K562 (cell line): Measurements from ENCODE around the gene CELSR1. TPM values are rescaled to one million over a fixed set of nuclear protein-coding genes. Genes with fewer than 3 reads are reported as not detected.

Experiments used
- ATAC-seq: fragments of 200-7000 bp; cut with Tn5 transposase; 3 replicates; pipeline ENCODE4 v1.9.1; 2020; ENCODE audit warnings: moderate library complexity
- BruUV-seq: library from RNA; stranded (reverse); fragments of 400-500 nt; replicated peaks from 2 replicates; lab custom pipeline; 2021; lab: Mats Ljungman, UMichigan
- CTCF ChIA-PET: fragments of 300-600 bp; formaldehyde crosslinking; extraction: SDS; loops from one replicate; lab custom pipeline; 2021; ENCODE audit warnings: low intra/inter-chr PET ratio; lab: Yijun Ruan, JAX
- POLR2A ChIA-PET: fragments of 300-600, 350-650 bp; sonication (Branson Sonifier 250); formaldehyde crosslinking; extraction: SDS; loops from one replicate; lab custom pipeline; 2021; ENCODE audit warnings: antibody characterized with exemption, inconsistent platforms; lab: Yijun Ruan, JAX
- DNase-seq, 4 experiments: peaks; one replicate each; pipeline versions ENCODE4 v3.0.0 to v3.0.0-alpha.2; 2011 to 2018; ENCODE audit warnings: low spot score in 3 of 4, mixed read lengths in 3 of 4; ENCODE audit errors: extremely low read depth in 1 of 4
- FAIRE-seq: peaks from 2 replicates; lab custom pipeline; 2011; peaks lifted over from hg19 to GRCh38; lab: Jason Lieb, UNC
- H2AFZ ChIP-seq: 2 replicates; pipeline ENCODE4 v1.6.0; 2011; ENCODE audit warnings: low read depth, low read length, control low read depth, inconsistent platforms
- H3K27ac ChIP-seq: fragments of 200-600 bp; 3 replicates; pipeline ENCODE4 v1.8.0; 2011; ENCODE audit warnings: low read depth, mild to moderate bottlenecking, control low read depth, inconsistent platforms, low read length, moderate library complexity, mixed read lengths; ENCODE audit errors: extremely low read depth
- H3K27me3 ChIP-seq, 2 experiments: fragments of 300-600 bp in 1 of 2; 2 replicates in 1 of 2; 3 replicates in 1 of 2; pipeline versions ENCODE4 v1.6.0 to v1.8.0; 2011; ENCODE audit warnings: inconsistent platforms in 2 of 2, low read length in 2 of 2, mild to moderate bottlenecking in 1 of 2, mixed read lengths in 1 of 2, moderate library complexity in 1 of 2; ENCODE audit not compliant: control insufficient read depth in 2 of 2, insufficient read depth in 2 of 2
- H3K36me3 ChIP-seq: fragments of 300-600 bp; 3 replicates; pipeline ENCODE4 v1.8.0; 2011; ENCODE audit warnings: mild to moderate bottlenecking, low read length, inconsistent platforms; ENCODE audit not compliant: control insufficient read depth, insufficient read depth
- H3K4me1 ChIP-seq, 2 experiments: fragments of 200-600 bp in 1 of 2; replicated peaks in 1 of 2; 2 replicates in 1 of 2; 3 replicates in 1 of 2; pipeline versions ENCODE4 v1.5.1 to v1.8.0; 2011; ENCODE audit warnings: inconsistent platforms in 2 of 2, low read length in 2 of 2, mild to moderate bottlenecking in 1 of 2, mixed read lengths in 1 of 2, moderate library complexity in 1 of 2; ENCODE audit not compliant: control insufficient read depth in 2 of 2, insufficient read depth in 2 of 2
- H3K4me2 ChIP-seq: 2 replicates; pipeline ENCODE4 v1.6.1; 2011; ENCODE audit warnings: low read length, control low read depth, inconsistent platforms, mixed read lengths; ENCODE audit not compliant: insufficient read depth
- H3K4me3 ChIP-seq: fragments of 200-600 bp; sonication (generic), shearing (Covaris generic); 2 replicates; pipeline ENCODE4 v1.5.1; 2016; ENCODE audit warnings: control low read depth, inconsistent platforms
- H3K79me2 ChIP-seq: fragments of 200-600 bp; 3 replicates; pipeline ENCODE4 v1.8.0; 2011; ENCODE audit warnings: low read length, inconsistent platforms; ENCODE audit not compliant: control insufficient read depth, insufficient read depth
- H3K9ac ChIP-seq, 2 experiments: 2 replicates each; pipeline versions ENCODE4 v1.6.0 to v1.6.1; 2011; ENCODE audit warnings: low read depth in 2 of 2, low read length in 2 of 2, control low read depth in 1 of 2, inconsistent platforms in 1 of 2, mild to moderate bottlenecking in 1 of 2, mixed read lengths in 1 of 2; ENCODE audit not compliant: insufficient read depth in 1 of 2
- H3K9me1 ChIP-seq: one replicate; pipeline ENCODE4 v1.6.0; 2011; ENCODE audit warnings: inconsistent platforms, mild to moderate bottlenecking, low read length, moderate library complexity; ENCODE audit not compliant: control insufficient read depth, insufficient read depth
- H3K9me3 ChIP-seq: replicated peaks from 2 replicates; pipeline ENCODE4 v1.5.1; 2011; ENCODE audit warnings: low read depth, low read length, inconsistent platforms; ENCODE audit not compliant: control insufficient read depth, insufficient read depth
- H4K20me1 ChIP-seq: replicated peaks from 2 replicates; pipeline ENCODE4 v1.6.1; 2011; ENCODE audit warnings: low read length, inconsistent platforms, mixed read lengths; ENCODE audit not compliant: control insufficient read depth, insufficient read depth
- BMI1 ChIP-seq: fragments of 150-350 bp; IDR thresholded peaks from 2 replicates; pipeline ENCODE4 v1.6.1; 2014; ENCODE audit warnings: low read length
- ETV5 ChIP-seq: sonication (generic); formaldehyde crosslinking; IDR thresholded peaks from 2 replicates; pipeline ENCODE4 v1.4.0; 2020; ENCODE audit warnings: low read depth, mild to moderate bottlenecking, missing genetic modification reagents
- L3MBTL2 ChIP-seq: fragments of 450-650 bp; IDR thresholded peaks from 2 replicates; pipeline ENCODE4 v1.6.1; 2016; ENCODE audit warnings: mild to moderate bottlenecking, moderate library complexity
- MCM3 ChIP-seq: fragments of 450-650 bp; IDR thresholded peaks from 2 replicates; pipeline ENCODE4 v1.6.1; 2016
- PHF21A ChIP-seq: fragments of 450-650 bp; IDR thresholded peaks from 2 replicates; pipeline ENCODE4 v1.6.1; 2017; ENCODE audit warnings: low read depth, borderline replicate concordance
- POLR2A ChIP-seq: fragments of 450-650 bp; conservative IDR thresholded peaks from 2 replicates; pipeline ENCODE4 v1.6.1; 2016
- RB1 ChIP-seq: fragments of 450-650 bp; IDR thresholded peaks from 2 replicates; pipeline ENCODE4 v1.6.1; 2017; ENCODE audit warnings: low read depth, mild to moderate bottlenecking
- RBBP5 ChIP-seq: fragments of 200-600 bp; sonication (generic); IDR thresholded peaks from 2 replicates; pipeline ENCODE4 v1.6.1; 2012; ENCODE audit warnings: borderline replicate concordance, mild to moderate bottlenecking, low read length, control low read depth, inconsistent platforms; ENCODE audit not compliant: insufficient read depth, poor library complexity, severe bottlenecking
- SOX6 ChIP-seq: fragments of 450-650 bp; IDR thresholded peaks from 2 replicates; pipeline ENCODE4 v1.6.1; 2014; ENCODE audit warnings: mild to moderate bottlenecking
- ZKSCAN3 ChIP-seq: fragments of 250-450 bp; sonication (Bioruptor Pico); IDR thresholded peaks from 2 replicates; pipeline ENCODE4 v1.4.0; 2020
- ZNF274 ChIP-seq: IDR thresholded peaks from 2 replicates; pipeline ENCODE4 v1.6.1; 2011; ENCODE audit warnings: low read depth, mild to moderate bottlenecking, low read length, moderate library complexity, borderline replicate concordance
- ZNF75A ChIP-seq: fragments of 450-650 bp; formaldehyde crosslinking; IDR thresholded peaks from 2 replicates; pipeline ENCODE4 v1.4.0; 2020; ENCODE audit warnings: mild to moderate bottlenecking
- WGBS: fragments of 100-300 bp; shearing (Covaris generic); methylation state at CpG from one replicate; pipeline ENCODE4 v1.1.6; 2016; ENCODE audit warnings: low coverage, mixed read lengths; ENCODE audit not compliant: insufficient coverage; ENCODE audit errors: missing lambda C conversion rate; 5-methylcytosine and 5-hydroxymethylcytosine counted together
- in situ Hi-C: fragments of 300-500 bp; cut with MboI; formaldehyde crosslinking; loops from 4 replicates; pipeline ENCODE4 v1.15.0; 2018; ENCODE audit warnings: inconsistent platforms, mixed read lengths
- intact Hi-C: fragments of 100-400 bp; cut with micrococcal nuclease; formaldehyde crosslinking; loops from 2 replicates; pipeline ENCODE4 v1.14.2; 2022
- polyA plus RNA-seq, 8 experiments: library from polyadenylated mRNA; depleted of rRNA in 4 of 8; stranded (reverse) in 5 of 8; unstranded in 3 of 8; fragments of >200 nt; fragmentation: Nextera tagmentation in 2 of 8; fragmentation: Illumina TruSeq in 1 of 8; extraction: Ambion mirVana in 2 of 8; extraction: Trizol in 1 of 8; gene quantifications; 2 replicates each; pipeline versions ENCODE4 v1.2.1 to v1.2.3, GENCODE V29; 2011 to 2014; ENCODE audit warnings: inconsistent platforms in 1 of 8, missing spikeins in 1 of 8
- total RNA-seq, 7 experiments: library from RNA; depleted of rRNA in 6 of 7; stranded (reverse); fragments of >200 nt in 6 of 7; fragmentation: Illumina TruSeq in 2 of 7; extraction: Trizol in 2 of 7; gene quantifications; 2 replicates each; pipeline versions ENCODE4 v1.2.1 to v1.2.3, GENCODE V29; 2011 to 2021; ENCODE audit warnings: low replicate concordance in 1 of 7
- TF ChIP-seq, protein P1 (sequence below), 2 experiments: fragments of 450-650 bp in 1 of 2; sonication (generic) in 1 of 2; formaldehyde crosslinking in 1 of 2; IDR thresholded peaks in 1 of 2; conservative IDR thresholded peaks in 1 of 2; 2 replicates each; pipeline versions ENCODE4 v1.6.1 to v1.8.1; 2016 to 2023; ENCODE audit warnings: mild to moderate bottlenecking in 2 of 2, moderate library complexity in 2 of 2, inconsistent platforms in 1 of 2, missing genetic modification reagents in 1 of 2
- TF ChIP-seq, protein P2 (sequence below): IDR thresholded peaks from 2 replicates; pipeline ENCODE4 v1.6.1; 2016; ENCODE audit warnings: missing genetic modification characterization, missing compliant biosample characterization
- TF ChIP-seq, protein P3 (sequence below): sonication (generic); formaldehyde crosslinking; IDR thresholded peaks from 2 replicates; pipeline ENCODE4 v1.8.0; 2022; ENCODE audit warnings: missing genetic modification reagents, mild to moderate bottlenecking, borderline replicate concordance

The CELSR1 gene
- total and polyA plus RNA-seq, 9 of the 15 experiments (the other 6 are each of a cell fraction or from before 2014, with no cell fraction given) = under 0.01 to 0.09 TPM; not detected in 7

DNA sequence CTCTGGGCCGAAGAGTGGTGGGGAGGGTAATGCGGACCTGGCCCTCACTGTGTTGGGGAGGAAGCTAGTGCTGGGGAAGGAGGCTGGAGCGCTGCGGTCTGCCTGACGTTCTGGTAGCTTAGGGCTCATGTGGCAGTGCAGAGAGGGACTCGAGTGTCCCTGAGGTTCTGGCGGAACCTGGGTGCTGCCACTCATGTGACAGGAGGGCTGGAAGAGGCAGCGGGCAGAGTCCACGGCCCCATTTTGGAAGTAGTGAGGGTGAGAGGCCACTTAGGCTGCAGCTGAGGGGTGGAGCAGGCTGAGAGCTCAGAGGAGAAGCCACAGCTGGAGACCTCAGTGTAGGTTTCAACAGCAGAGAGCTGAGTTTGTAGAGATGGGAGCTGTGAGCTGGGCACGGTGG is 218.1 kb downstream of the CELSR1 start:
- Histone ChIP-seq H3K9me1 (no peaks in the 10 kb centered on the region), H2AFZ (no peak overlapping the region), H3K9ac (no peak overlapping the region), H3K27me3 (no peaks in the 10 kb centered on the region), H3K4me1 (no peaks in the 10 kb centered on the region), H3K4me3 (no peak overlapping the region), H3K79me2 (no peaks in the 10 kb centered on the region), H3K36me3 (peaks cover 62% of the 10 kb centered on the region; the same call in 2 of the 3 replicates), H3K9me3 (no peaks in the 10 kb centered on the region), H3K4me2 (no peak overlapping the region), H3K27ac (no peak overlapping the region), H4K20me1 (no peaks in the 10 kb centered on the region)
- CTCF ChIA-PET = no interaction called here
- TF ChIP-seq ETV5 (CRISPR knock-in tag) = no peak
- no peak for TF ChIP-seq ZKSCAN3 (CRISPR knock-in tag)
- no peak for TF ChIP-seq SOX6
- TF ChIP-seq, protein P1, sequence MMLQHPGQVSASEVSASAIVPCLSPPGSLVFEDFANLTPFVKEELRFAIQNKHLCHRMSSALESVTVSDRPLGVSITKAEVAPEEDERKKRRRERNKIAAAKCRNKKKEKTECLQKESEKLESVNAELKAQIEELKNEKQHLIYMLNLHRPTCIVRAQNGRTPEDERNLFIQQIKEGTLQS (IDR thresholded peaks at IDR 0.05) = no peak
- TF ChIP-seq, protein P1 (CRISPR knock-in tag; conservative IDR thresholded peaks at IDR 0.05) = no peak
- no peak for TF ChIP-seq PHF21A
- no peak for TF ChIP-seq RB1
- no peak for TF ChIP-seq ZNF274
- no peak for TF ChIP-seq ZNF75A (CRISPR knock-in tag)
- no peak for TF ChIP-seq POLR2A
- TF ChIP-seq, protein P2, sequence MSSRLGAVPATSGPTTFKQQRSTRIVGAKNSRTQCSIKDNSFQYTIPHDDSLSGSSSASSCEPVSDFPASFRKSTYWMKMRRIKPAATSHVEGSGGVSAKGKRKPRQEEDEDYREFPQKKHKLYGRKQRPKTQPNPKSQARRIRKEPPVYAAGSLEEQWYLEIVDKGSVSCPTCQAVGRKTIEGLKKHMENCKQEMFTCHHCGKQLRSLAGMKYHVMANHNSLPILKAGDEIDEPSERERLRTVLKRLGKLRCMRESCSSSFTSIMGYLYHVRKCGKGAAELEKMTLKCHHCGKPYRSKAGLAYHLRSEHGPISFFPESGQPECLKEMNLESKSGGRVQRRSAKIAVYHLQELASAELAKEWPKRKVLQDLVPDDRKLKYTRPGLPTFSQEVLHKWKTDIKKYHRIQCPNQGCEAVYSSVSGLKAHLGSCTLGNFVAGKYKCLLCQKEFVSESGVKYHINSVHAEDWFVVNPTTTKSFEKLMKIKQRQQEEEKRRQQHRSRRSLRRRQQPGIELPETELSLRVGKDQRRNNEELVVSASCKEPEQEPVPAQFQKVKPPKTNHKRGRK (tag) = no peak
- TF ChIP-seq L3MBTL2 = no peak
- no peak for TF ChIP-seq MCM3
- no peak for TF ChIP-seq RBBP5
- TF ChIP-seq BMI1 = no peak
- TF ChIP-seq, protein P3, sequence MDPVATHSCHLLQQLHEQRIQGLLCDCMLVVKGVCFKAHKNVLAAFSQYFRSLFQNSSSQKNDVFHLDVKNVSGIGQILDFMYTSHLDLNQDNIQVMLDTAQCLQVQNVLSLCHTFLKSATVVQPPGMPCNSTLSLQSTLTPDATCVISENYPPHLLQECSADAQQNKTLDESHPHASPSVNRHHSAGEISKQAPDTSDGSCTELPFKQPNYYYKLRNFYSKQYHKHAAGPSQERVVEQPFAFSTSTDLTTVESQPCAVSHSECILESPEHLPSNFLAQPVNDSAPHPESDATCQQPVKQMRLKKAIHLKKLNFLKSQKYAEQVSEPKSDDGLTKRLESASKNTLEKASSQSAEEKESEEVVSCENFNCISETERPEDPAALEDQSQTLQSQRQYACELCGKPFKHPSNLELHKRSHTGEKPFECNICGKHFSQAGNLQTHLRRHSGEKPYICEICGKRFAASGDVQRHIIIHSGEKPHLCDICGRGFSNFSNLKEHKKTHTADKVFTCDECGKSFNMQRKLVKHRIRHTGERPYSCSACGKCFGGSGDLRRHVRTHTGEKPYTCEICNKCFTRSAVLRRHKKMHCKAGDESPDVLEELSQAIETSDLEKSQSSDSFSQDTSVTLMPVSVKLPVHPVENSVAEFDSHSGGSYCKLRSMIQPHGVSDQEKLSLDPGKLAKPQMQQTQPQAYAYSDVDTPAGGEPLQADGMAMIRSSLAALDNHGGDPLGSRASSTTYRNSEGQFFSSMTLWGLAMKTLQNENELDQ (CRISPR knock-in tag) = no peak
- FAIRE-seq (no peak), DNase-seq (no peak), ATAC-seq (no peak)
- POLR2A ChIA-PET = interaction anchor here (1.0 kb wide), 1 partner anchor 20 kb away, joined by 3 read pairs; no protein-coding TSS in a partner anchor
- in situ Hi-C loops (loop anchor here (25.0 kb wide), 1 partner anchor 307 kb away; no protein-coding TSS in a partner anchor), intact Hi-C loops (no loop called here)
- 91% methylated on average over 6 of the region's 10 CpGs for WGBS
- no TSS peak for BruUV-seq
